ENCODE data around the gene ARHGAP19.

GRCh38 chr10:97273700-97274099, 18.7 kb downstream of the ARHGAP19 start:
- TF ChIP-seq CTCF (IDR thresholded peaks at IDR 0.05) (no peak), POLR2A (IDR thresholded peaks at IDR 0.05) (no peak)
